GOT3 (cell line): ENCODE measurements around the gene SUPT20HL2.
"Not testable (repeated sequence)": the region's sequence is repeated elsewhere in the genome, so short reads cannot be mapped to it uniquely, and the experiment has no call there.

Source experiments
- DNase-seq: peaks from one replicate; lab custom pipeline; 2025; ENCODE audit warnings: mixed read lengths; lab: John Stamatoyannopoulos, UW

SUPT20HL2 gene

DNA sequence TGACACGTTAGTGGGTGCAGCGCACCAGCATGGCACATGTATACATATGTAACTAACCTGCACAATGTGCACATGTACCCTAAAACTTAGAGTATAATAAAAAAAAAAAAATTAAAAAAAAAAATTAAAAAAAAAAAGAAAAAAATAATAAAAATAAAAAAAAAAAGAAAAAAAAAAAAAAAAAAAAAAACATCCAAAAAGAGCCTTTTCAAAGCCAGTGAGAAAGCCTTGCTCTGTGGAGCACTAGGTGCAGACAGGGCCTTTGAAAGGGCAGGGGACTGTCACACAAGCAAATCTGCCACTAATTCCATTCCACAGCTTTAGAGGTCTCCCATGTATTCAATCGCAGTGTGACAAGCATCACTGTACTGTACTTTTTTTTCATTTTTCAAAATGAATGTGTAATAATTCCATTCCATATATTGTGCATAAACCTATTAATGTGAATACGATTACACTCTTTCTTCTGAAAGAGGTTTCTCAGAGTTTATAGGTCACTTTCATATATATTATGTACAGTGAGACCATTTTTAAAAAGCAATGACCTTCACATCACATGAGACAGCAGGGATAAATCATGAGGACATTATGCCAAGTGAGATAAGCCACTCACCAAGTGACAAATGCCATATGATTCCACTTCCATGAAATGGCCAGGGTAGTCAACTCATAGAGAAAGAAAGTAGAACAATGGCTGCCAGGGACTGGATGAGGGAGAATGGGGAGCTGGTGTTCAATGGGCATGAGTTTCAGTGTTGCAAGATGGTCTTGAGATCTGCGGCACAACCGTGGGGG is 4.1 kb downstream of the SUPT20HL2 start:
- not testable (repeated sequence) for DNase-seq

DNA sequence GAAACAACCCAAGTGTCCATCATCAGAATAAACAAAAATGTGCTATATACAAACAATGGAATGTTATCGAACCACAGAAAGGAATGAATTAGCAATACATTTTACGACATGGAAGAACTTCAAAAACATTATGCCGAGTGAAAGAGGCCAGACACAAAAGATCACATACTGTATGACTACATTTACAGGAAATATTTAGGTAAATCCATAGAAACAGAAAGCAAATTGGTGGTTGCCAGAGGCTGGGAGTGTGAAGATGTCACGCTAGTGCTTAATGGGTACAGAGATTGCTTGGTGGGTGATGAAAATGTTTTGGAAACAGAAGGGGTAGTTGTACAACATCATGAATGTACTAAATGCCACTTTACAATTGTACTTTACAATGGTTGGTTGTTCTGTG is 5.1 kb downstream of the SUPT20HL2 start:
- DNase-seq = not testable (repeated sequence)

DNA sequence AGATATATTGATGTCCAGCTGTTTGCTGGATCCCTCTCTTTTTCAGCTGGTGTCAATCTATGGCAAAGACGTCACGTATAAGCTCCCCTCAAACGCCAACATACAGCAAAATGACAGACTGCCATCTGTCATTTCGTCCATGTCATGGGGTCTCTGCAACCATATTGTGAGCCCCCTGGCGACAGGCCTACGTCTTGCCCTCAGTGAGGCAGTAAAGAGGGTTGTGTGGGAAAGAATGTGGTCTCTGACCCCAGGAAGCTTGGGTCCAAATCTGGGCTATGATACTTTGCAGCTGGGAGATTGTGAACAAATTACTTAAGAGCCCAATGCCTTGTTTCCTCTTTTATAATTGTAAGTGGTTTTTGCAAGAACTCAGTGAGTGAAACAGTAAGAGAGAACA is 7.4 kb downstream of the SUPT20HL2 start:
- DNase-seq = no peak

DNA sequence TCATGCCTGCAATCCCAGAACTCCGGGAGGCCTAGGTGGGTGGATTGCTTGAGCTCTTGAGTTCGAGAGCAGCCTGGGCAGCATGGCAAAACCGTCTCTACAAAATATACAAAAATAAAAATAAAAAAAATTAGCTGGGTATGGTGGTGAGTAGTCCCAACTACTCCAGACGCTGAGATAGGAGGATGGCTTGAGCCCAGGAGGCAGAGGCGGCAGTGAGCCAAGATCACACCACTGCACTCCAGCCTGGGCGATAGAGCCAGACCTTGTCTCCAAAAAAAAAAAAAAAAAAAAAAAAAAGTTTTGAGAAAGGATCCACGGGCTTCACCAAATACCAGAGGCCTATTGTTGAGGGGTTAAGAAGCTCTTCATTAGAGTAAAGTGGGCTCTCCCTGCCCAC is 8.0 kb downstream of the SUPT20HL2 start:
- no peak for DNase-seq

DNA sequence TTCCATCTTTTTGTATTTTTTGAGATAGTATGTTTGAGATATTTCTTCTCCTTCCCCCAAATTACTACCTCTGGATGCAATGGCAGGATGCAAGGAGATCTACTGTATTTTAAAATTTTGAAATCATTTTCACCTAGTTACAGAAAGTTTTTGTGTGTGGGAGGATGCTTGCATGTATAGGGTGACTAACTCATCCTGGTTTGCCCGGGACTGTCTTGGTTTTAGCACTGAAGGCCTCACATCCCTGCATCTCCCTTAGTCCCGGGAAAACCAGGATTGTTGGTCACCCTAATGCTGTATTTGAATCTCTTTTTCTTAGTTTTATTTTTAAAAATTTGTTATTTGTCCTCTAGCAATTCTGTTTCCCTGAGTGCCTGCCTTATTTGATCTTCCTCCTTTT is 12.1 kb downstream of the SUPT20HL2 start:
- no peak for DNase-seq

DNA sequence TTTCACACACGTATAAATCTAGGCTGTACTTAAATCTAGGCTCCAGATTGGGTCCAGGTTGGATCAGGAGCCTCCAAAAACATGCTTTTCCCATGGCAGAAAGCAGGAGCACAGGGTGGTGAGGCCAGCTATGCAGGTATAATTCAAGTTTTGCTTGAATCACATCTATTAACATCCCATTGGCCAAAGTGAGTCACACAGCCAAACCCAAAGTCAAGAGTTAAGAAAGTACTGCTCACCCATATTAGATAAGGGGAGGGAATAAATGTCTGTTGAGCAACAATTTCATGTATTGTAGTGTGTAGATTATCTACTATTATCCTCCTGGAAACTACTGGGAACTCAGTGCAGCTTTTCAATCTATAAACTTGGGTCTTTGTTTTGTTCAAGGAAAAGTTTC is 12.8 kb downstream of the SUPT20HL2 start:
- no peak for DNase-seq

DNA sequence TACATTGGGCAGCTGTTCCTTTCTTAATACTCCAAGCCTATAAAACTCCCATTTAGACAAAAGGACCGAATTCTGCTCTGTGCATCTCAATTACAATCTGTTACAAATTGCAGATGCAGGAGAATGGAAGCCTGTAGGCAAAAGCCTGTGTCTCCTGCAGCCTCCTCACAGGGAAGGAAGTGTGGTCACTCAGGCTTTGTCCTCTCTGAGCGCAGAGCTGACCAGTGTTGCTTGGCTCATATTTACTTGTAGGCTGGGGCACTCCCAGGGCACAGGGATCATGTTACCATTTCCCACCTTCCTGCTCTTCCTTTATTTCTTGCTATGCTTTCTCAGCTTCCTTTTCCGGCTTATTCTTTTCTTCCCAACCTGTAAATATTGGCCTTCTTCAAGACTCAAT is 15.7 kb downstream of the SUPT20HL2 start:
- no peak for DNase-seq

DNA sequence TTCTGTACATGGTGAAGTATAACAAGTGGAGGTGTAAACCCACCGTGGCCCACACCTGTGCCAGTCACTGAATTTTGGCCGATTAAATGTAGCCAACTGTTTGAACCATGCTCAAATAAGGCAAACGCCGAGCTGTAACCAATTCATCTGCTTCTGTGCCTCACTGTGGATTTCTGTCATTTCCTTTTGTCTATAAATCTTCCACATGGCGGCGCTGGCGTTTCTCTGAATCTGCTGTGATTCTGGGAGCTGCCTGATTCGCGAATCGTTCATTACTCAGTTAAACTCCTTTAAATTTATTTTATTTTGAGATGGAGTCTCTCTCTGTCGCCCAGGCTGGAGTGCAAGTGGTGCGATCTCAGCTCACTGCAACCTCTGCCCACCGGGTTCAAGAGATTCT is 19.2 kb downstream of the SUPT20HL2 start:
- no peak for DNase-seq

DNA sequence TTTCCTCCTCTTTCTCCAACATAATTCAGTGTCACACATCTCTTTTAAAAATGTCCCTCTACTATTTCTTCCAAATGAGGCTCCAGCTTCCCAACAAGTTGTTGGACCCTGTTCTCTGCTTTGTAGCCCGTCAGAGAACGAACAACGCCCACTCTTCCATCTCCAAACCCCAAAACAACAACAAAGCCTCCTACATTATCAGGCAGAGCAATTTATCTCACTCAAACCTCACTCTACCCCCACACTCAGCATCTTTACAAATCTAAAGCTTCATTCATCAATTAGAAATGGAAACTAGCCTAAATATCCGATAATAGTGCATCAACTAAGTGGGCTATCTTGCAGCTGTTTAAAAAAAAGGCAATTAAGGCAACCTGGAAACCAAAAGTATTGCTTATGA is 20.5 kb downstream of the SUPT20HL2 start:
- DNase-seq = no peak

DNA sequence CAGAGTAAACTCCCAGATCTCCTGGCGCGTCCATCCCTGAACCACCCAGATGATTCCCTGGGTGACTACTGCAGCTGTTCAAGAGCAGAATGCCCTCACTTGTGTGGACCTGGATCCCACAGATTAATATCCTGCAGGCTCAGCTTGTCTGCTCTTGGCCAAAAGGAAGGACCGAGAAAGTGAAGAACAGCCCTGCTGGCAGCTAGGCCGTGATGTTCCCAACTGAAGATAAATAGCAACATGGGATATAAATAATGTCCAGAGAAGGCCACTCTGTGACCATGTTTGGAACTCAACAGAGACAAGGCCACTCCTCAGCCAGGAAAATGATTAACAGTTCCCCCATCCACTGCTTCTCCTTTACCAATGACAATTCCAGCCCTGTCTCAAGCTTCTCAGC is 21.5 kb downstream of the SUPT20HL2 start:
- DNase-seq = no peak

DNA sequence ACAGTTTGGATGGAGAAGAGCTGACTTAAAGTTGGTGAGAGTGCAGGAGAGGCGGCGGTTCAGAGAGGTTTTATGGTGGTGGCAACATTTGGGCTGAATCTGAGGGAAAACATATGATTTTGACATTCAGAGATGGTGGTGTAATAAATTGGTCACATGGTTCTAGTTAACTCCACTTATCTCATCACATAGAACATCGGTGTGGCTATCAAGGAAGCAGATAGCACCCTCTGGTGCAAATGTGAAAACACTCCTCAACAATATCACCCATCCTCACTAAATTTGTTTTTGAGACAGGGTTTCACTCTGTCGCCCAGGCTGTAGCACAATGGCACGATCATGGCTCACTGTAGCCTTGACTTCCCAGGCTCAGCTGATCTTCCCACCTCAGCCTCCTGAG is 28.8 kb downstream of the SUPT20HL2 start:
- no peak for DNase-seq

DNA sequence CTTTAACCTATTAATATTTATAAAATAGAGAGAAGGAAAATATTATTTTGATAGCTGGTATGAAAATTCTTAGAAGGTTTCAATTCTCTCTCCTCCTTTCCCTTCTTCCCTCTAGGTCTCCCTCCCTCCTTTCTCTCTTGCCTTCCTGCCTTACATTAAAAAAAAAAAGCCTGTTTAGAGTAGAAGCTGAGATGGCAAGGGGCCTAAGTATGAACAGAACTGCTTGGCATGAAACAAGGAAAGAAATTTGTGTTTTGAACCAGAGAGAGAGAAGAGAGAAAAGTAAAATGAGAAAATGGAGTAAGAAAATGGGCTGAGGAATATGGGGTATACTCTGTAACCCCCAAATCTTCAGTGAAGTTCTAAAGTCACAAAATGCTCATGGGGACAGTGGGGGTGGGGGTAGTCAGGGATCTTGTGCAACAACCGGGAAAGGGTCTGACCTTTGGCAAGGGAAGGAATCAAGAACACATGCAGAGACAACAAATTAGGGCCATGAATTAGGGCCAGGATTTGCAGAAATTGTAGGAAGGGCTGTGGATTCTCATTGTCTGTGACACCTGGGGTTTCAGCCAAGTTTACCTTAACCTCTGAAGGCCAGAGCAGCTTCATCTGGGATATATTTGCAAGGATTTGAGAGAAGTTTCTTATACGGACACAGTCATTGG is 30.6 kb downstream of the SUPT20HL2 start:
- DNase-seq = no peak

DNA sequence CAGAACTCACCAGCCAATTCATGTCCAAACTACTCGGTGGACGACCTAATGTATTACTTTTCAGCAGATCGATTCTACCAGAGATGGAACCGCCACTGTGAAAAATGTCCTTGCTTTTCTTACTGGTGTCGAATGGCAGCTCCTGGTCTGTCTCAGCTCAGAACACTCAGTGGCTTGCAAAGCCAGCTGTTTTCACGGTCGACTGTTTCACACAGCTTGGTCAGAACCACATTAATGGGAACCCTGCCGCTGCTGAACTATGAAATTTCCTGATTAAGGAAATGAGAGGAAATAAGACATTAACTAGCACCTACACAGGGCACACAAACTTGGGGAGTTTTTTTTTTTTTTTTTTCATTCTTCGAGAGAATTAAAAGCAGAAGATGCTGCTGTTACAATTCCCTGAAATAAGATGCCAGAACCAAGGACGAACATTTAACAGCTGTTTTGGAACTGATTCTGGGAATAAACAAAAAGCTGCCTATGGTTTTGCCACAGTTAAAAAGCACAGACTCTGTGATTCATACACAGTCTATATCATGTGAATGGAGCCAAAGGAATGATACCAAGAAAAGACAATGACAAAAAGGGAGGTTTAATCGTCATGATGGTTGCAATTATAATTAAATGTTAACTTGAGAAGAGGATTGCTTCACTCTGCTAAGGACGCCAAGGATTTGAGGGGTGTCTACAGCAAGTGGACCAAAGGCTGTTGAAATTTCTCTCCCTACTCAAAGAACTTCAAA is 31.3 kb downstream of the SUPT20HL2 start:
- DNase-seq = no peak

DNA sequence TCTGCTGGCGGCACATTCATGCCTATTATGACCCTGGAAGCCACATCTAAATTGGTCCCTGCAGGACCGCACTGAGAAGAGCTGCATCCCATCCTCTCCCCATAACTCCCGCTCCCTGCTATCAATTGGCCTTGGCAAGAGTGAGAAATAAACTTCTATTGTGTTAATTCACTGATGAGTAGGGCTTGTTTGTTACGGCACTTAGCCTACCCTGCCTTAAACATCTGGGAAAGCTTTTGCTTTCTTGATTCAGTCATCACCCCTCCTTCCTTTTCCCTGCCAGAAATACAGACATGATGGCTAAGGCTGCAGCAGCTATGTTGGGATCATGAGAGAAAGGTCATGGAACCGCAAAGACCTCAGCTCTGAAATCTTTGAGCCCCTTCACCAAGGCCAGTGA is 36.5 kb downstream of the SUPT20HL2 start:
- DNase-seq = no peak

DNA sequence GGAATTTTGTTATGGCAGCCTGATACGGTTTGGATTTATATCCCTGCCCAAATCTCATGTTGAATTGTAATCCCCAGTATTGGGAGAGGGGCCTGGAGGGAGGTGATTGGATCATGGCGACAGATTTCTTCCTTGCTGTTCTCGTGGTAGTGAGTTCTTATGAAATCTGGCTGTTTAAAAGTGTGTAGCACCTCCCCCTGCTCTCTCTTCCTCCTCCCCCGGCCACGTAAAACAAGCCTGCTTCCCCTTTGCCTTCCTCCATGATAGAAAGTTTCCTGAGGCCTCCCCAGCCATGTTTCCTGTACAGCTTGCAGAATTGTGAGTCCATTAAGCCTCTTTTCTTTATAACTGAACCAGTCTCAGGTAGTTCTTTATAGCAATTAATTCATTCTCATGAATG is 37.9 kb downstream of the SUPT20HL2 start:
- DNase-seq = no peak

DNA sequence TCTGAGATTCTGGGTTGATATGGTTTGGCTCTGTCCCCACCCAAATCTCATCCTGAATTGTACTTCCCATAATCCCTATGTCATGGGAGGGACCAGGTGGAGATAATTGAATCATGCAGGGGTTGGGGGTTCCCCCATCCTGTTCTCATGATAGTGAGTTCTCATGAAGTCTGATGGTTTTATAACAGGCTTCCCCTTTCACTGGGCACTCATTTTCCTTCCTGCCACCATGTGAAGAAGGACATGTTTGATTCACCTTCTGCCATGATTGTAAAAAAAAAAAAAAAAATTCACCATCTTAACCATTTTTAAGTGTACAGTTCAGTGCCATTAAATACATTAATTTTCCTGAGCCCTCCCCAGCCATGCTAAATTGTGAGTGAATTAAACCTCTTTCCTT is 42.6 kb downstream of the SUPT20HL2 start:
- no peak for DNase-seq

DNA sequence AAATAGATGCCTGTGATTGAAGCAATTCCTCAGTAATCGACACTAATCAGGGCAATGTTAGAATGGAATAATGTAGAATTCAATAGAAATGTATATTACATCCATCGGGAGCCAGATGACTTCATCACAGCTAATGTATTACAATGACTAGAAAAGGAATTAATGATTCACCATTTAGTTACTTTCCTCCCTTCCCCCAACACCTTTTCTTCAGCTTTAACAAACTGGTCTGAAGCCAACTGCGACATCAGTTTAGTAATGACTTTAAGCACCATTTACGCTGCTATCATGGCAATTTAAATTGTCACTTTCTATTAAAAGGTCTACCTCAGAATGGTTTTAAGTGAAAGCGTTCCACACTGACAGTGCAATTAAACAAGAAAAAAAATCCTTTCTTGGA is 45.1 kb downstream of the SUPT20HL2 start:
- no peak for DNase-seq

DNA sequence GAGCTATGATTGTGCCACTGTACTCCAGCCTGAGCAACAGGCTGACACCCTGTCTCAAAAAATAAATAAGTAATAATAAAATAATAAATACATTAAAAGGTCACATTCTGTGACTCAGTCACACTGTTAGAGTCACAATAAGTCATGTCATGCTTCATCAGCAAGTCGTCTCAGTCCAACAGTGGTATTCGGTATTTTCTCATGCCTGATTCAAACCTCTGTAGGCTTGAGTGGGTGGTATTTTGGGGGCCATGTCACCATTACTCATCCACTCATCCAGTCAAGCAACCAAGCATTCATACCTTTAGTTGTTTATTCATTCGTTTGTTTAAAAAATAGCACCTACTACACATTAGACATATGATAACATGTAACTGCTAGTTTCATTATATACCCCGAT is 46.9 kb downstream of the SUPT20HL2 start:
- DNase-seq = no peak

DNA sequence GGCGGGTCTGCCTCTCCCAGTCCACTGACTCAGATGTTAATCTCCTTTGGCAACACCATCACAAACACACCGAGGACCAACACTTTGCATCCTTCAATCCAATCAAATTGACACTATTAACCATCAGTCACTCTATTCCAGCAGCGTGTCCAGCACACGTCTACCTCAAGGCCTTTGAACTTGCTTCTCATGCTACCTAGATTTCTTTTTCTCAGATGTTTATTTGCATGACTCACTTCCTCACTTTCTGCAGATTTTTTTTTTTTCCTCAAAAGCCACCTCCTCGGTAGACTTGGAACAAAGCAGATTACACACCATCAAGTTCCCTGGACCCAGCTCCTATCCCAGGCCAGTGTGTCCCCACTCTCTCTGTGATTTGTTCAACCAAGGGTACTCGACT is 49.5 kb downstream of the SUPT20HL2 start:
- DNase-seq = no peak

DNA sequence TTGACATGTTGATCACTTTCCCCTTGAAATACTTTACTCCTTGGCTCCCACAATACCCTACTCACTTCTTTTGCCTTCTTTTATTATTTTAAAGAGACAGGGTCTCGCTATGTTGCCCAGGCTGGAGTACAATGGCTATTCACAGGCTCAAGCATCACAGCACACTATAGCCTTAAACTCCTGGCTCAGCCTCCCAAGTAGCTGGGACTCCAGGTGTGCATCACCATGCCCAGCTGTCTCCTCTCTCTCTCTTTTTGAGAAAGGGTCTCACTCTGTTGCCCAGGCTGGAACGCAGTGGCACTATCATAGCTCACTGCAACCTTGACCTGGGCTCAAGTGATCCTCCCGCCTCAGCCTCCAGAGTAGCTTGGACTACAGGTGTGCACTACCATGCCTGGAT is 51.6 kb downstream of the SUPT20HL2 start:
- no peak for DNase-seq
